Fibroblast of the aortic adventitia (primary cell): ENCODE results near the gene DPP8. TPM values are rescaled to one million over a fixed set of nuclear protein-coding genes. Genes with fewer than 3 reads are reported as not detected.

ENCODE experiments used
- DNase-seq: peaks from one replicate; pipeline ENCODE4 v3.0.0-alpha.2; 2010; ENCODE audit warnings: low read depth
- H3K4me3 ChIP-seq: 2 replicates; pipeline ENCODE4 v1.5.1; 2011; ENCODE audit warnings: low read depth, mild to moderate bottlenecking, control low read depth, low read length, moderate library complexity
- CTCF ChIP-seq: IDR thresholded peaks from 2 replicates; pipeline ENCODE4 v1.5.1; 2011; ENCODE audit warnings: mild to moderate bottlenecking, low read length, control low read depth, inconsistent platforms; ENCODE audit not compliant: insufficient read depth
- total RNA-seq: library from RNA; depleted of rRNA; stranded (reverse); fragments of >200 nt; gene quantifications from 2 replicates; pipeline ENCODE4 v1.2.3, GENCODE V29; 2012; ENCODE audit warnings: low replicate concordance

DPP8 gene
- total RNA-seq, 1 donor = 46.5 TPM

GRCh38 chr15:65535192-65535591 lies 17.7 kb upstream of the DPP8 start:
- no peak overlapping the region for H3K4me3 ChIP-seq
- DNase-seq = no peak
- TF ChIP-seq CTCF = no peak

- no peak overlapping the region for H3K4me3 ChIP-seq
- TF ChIP-seq CTCF = no peak
- DNase-seq = no peak
Measured at GRCh38 chr15:65533057-65533756, 15.7 kb upstream of the DPP8 start.

- peak; percentile 39 for DNase-seq
- TF ChIP-seq CTCF = no peak
- no peak overlapping the region for H3K4me3 ChIP-seq
Measured at GRCh38 chr15:65532738-65533051, 15.2 kb upstream of the DPP8 start.

GRCh38 chr15:65530318-65531111 lies 13.0 kb upstream of the DPP8 start, which contains the start of gene HACD3:
Gene HACD3 (plus strand): TSS chr15:65530463. CDS start chr15:65530632, 169 bp downstream.
- DNase-seq = peak; percentile 68

GRCh38 chr15:65529762-65530317 lies 12.4 kb upstream of the DPP8 start:
- TF ChIP-seq CTCF = no peak
- peak overlapping the region; percentile 94 for H3K4me3 ChIP-seq
- DNase-seq = peak; percentile 9

More at GRCh38 chr15:65530318-65531111, 13.0 kb upstream of the DPP8 start, which contains the start of gene HACD3:
- peak within 1 kb of the TSS; percentile 94 for H3K4me3 ChIP-seq
- no peak for TF ChIP-seq CTCF

- H3K4me3 ChIP-seq = no peak overlapping the region
- DNase-seq = no peak
- TF ChIP-seq CTCF = no peak
Measured at GRCh38 chr15:65528461-65529060, 11.1 kb upstream of the DPP8 start.
